Islet precursor cell (in vitro differentiated cells): ENCODE results near the gene USP48.
"Not testable (repeated sequence)": the region's sequence is repeated elsewhere in the genome, so short reads cannot be mapped to it uniquely, and the experiment has no call there.

Experiments used
- DNase-seq: peaks from one replicate; pipeline ENCODE4 v3.0.0-alpha.2; 2018

USP48 gene

DNA sequence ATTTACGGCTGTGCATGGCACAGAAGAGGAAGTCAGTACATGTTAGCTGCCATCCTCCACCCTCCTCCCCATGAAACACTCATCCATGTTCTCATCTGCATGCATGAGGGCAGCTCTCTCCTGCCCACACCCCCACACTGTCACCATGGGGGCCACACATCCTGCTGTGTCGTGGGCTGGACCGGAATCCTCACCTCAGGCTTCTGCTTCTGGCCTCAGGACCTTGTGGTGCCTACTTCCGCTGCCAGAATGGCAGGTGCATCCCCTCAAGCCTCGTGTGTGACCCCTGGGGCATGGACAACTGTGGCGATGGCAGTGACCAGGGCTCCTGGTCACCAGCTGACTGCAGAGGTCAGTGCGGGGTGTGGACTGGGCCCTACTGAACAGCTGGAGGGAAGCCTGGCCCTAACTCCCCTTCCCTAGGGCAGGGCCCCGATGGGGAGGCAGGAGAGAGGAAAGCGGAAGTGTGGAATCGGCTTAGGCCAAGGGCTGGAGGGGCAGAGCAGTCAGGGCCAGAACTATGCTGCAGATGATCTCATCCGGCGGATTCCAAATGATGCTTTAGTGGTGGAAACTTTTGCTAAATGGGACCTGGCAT, 32.9 kb upstream of the USP48 start:
- DNase-seq = no peak

DNA sequence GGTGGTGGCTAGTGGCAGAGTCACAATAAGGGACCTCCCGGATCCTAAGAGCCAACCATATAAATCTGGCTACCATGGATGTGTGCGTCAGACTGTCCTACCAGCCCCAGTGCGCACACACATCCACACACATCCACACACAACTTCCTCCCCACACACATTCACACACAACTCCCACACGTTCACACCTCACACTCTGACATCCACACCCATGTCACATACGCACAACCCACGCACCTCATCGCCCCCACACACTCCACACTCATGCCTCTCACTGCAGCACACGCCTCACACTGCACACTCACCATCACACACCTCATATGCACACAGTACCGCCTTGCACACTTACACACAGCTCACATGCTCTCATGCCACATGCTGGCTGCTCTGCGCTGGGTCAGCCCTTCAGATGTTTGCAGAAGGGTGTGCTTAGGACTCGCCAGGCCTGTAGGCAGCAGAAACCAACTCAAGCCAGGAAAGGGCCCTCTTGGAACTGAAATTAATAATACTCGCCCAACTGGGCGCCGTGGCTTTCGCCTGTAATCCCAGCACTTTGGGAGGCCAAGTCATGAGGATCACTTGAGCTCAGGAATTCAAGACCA, 32.1 kb upstream of the USP48 start:
- no peak for DNase-seq

DNA sequence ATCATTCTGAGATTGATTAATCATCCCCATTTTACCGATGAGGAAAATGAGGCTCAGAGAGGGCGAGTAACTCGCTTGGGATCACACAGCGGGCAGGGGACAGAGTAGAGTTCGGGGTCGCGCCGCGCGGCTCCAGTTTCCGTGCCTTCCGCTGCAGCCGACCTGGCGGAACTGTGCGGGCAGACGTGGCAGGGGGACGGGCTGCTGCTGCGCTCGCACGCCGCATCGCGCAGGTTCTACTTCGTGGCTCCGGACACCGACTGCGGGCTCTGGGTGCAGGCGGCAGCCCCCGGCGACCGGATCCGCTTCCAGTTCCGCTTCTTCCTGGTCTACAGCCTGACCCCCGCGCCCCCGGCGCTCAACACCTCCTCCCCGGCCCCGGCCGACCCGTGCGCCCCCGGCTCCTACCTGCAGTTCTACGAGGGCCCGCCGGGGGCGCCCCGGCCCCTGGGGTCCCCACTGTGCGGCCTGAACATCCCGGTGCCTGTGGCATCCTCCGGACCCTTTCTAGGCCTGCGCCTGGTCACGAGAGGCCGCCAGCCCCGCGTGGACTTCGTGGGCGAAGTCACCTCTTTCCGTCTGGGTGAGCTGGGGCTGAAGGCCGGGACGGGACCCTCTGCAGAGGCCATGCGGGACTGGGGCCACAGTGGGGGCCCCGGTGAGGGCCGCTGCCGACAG, 31.4 kb upstream of the USP48 start:
- peak; percentile 80 for DNase-seq

DNA sequence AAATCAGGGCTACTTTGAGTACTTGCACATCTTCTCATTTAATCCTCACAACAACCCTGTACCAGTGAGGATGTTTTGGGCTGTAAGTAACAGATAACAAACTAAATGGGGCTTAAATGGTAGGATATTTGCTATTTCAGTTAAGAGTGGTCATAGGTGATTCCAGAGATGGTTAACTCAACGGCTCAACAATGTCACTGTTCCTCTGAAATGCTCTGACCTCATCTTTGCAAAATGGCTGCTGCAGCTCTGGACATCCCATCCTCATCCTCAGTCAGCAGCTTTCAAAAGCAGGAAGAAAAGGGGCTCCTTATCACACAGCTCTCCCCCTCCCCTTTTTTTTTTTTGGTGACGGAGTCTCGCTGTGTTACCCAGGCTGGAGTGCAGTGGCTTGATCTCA, 30.6 kb upstream of the USP48 start:
- no peak for DNase-seq

DNA sequence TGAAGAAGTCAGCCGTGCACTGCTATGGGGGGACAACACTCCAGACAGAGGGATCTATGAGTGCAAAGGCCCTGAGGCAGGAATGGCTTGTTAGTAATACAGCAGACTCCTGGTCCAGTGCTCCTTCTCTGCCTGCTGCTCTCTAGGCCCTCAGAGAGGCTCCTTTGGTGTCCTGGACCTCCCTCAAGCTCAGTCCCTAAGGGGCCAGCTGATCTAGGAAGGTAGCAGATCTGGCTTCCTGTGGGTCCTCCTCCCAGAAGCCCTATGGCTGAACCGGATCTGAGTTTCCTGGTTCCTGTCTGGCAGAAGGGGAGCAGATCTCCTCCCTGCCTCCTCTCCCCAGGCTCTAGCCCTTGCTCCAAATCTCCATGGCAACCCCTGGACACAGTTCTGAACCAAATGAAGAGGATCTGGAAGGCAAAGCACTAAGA, 28.9 kb upstream of the USP48 start, which contains the start of gene LDLRAD2:
Gene LDLRAD2, plus strand, starts transcription at position 391 of the 431 bp plus-strand sequence. CDS start 187 bp downstream, outside the sequence.
- no peak for DNase-seq

DNA sequence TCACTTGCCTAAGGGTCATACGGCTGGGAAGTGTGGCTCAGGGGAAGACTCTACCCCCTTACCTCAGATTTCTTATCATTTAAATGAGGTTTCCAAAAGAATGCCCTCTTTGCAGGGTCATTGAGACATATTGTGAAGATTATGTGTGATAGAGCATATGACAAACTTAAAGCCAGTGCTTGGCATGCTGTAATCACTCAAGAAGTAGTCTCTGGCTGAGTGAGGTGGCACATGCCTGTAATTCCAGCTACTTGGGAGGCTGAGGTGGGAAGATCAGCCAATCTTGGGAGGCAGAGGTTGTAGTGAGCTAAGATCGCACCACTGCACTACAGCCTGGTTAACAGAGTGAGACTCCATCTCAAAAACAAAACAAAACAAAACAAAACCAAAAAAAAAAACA, 21.6 kb upstream of the USP48 start:
- no peak for DNase-seq

DNA sequence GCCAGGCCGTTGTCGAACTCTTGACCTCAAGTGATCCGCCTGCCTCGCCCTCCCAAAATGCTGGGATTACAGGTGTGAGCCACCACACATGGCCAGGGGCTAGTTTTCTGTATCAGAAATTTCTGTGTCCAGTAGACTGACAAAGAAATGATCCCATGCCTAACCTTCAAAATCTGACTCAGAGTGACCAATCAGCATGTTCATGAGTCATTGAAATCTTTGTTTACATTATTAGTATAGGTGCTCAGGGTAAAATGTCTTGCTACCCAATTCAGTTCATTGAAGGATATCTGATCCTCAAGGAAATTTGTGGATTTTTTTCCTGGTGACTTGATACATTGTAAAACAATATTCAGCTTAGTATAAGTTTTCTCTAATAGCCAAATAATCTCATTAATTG, 18.2 kb upstream of the USP48 start:
- DNase-seq = no peak

DNA sequence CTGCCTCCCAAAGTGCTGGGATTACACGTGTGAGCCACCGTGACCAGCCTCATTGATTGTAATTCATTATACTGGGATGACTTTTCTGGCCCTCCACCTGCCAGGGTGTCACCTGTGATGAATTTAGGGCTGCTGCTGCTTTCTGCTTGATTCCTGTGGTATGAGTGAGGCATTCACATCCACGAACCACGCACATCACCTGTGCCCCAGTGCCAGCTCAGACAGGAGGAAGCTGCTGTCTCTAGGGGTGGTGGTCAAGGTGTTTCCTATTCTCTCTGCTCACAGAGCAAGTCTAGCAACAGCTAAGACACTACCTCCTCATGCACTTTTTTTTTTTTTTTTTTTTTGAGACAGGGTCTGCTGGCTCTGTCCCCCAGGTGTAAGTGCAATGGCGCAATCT, 16.8 kb upstream of the USP48 start:
- no peak for DNase-seq

DNA sequence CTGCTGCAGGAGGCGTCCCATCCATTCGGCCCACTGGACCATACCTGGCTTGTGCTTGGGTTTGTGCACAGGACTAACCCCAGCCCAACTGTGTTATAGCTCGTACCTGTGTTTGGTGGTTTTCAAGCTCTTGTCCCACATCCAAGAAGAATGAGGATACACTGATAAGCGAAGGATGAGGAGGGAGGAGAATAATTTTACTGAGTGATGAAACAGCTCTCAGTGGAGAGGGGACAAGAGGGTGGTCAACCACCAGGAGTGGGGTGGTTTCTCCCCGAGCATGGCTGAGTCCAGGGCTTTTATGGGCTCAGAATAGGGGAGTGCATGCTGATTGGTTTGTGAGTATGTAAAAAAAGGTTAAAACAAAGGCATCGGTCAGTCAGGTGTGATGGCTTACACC, 12.1 kb upstream of the USP48 start:
- no peak for DNase-seq

DNA sequence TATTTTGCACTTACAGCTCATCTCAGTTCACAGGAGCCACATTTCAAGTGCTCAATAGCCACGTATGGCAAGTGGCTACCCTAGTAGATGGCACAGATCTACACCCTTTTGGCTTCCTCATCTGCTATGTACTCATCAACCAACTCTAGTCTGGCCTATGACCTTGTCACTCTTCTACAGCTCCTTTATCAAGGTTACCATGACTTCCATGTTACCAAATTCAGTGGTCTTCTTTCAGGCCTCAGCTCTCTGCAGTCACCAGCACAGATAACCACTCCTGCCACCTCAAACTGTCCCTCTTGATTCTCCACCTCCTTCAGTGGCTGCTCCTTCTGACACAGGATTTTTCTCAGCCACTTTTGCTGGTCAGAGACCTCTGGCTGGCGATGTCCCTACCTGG, 11.7 kb upstream of the USP48 start:
- DNase-seq = no peak

DNA sequence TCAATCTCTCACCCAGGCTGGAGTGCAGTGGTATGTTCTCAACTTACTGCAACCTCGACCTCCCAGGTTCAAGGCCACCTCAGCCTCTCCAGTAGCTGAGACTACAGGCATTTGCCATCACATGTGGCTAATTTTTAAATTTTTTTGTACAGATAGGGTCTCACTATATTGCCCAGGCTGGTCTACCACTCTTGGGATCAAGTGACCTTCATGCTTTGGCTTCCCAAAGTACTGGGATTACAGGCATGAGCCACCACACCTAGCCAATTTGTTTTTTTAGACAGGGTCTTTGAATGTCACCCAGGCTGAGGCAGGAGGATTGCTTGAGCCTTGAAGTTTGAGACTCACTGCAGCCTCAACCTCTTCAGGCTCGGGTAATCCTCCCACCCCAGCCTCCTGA, 10.2 kb upstream of the USP48 start:
- no peak for DNase-seq

DNA sequence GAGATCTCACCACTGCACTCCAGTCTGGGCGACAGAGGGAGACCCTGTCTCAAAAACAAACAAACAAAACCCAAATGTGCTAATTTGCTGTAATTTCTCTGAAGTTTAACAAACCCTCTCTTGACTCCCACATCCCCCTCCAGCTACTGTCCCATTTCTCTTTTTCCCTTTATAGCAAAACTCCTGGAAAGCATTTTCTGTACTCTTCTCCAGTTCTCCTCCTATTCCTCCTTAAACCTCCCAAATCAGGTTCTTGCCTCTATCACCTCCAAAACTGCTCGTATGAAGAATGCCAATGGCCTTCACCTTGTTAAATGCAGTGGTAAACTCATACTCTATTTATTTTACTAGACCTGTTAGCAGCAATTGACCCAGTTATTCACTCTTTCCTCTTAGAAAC, 3.7 kb upstream of the USP48 start:
- no peak for DNase-seq

DNA sequence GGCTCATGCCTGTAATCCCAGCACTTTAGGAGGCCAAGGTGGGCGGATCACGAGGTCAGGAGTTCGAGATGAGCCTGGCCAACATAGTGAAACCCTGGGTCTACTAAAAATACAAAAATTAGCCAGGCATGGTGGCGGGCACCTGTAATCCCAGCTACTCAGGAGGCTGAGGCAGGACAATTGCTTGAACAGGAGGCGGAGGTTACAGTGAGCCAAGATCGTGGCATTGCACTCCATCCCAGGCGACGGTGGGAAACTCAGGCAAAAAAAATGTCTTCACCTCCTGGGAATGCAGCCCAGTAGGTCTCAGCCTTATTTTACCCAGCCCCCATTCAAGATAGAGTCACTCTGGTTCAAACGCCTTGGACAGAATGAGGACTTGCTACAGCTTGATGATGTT, 2.8 kb upstream of the USP48 start:
- peak; percentile 70 for DNase-seq

DNA sequence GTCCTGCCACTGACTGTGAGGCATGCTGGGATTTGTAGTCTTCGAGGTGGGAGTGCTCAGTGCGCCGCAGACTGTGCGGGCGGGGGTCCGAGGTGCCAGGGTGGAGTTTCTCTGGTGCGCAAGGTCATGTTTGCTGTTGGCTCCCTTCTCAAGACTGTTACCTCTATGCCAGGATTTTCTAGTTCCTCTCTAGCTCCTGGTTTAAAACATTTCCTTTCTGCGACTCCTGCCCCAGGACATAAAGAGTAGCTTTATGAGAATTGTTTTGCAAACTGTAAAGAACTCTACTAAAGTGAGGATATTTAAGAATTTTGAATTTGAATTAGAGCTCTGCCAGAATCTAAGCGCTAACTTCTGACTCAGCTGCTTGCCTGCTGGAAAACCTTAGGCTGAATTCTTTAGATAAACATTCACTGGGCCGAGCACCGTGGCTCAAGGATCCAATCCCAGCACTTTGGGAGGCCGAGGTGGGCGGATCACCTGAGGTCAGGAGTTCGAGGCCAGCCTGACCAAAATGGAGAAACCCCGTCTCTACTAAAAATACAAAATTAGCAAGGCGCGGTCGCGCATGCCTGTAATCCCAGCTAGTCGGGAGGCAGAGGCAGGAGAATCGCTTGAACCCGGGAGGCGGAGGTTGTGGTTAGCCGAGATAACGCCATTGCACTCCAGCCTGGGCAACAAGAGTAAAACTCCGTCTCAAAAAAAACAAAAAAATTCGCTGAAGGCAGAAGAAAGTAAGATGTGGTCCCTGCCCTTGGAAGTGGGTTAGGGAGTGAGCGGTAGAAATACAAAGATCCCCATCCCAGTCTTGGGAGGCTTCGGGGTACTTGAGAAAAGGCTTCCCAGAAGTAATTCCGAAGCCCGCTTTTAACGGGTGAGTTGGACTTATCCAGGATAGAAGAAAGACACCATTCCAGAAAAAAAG, 992 bp upstream of the USP48 start:
- peak; percentile 99 for DNase-seq

DNA sequence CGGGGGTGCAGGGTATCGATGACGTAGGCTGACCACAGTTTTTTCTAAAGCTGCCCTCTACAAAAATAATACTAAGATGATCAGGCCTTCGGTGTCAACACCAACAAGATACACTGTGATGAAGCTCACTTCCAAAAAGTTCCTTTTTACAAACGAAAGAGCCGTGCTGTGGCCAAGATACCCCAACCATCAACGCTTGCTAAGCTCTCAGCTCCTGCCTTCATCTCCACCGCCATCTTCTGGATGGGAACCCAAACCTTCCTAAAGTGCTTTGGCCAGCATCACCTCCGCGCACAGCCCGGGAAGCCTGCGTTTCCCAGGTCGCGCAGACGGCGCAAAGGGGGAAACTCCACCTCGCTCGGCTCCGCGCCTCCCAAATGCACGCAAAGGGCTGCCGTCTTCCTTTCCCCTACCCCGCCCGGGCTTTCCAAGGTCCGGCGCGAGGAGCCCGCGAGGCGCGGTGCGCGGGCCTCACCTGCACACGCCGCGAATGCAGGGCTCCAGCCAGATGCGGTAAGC, 541 bp downstream of the USP48 start:
- peak; percentile 52 for DNase-seq

DNA sequence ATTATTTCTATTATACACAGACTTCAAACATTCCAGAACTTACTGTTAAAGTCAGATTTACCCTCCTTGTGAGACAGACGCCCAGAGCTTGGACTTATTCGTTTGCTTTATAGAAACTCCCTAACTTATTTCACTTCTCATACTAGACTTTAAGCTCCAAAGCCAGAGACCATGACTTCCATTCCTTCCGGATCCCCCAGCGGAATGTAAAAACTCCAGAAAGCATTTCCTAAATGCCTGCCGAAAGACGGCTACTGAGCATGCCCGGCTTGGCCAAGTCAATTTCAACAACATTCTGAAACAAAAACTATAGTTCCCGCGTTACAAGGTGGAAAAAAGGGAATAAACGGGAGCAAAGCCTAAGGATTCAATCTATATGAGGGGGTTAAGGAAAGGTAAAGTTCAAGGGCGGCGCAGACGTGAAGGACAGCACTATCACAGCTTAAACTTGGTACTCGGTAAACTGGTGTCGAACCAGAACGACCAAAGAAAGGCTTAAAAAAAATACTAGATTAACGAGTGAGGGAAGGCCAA, 1.1 kb downstream of the USP48 start:
- peak; percentile 64 for DNase-seq

DNA sequence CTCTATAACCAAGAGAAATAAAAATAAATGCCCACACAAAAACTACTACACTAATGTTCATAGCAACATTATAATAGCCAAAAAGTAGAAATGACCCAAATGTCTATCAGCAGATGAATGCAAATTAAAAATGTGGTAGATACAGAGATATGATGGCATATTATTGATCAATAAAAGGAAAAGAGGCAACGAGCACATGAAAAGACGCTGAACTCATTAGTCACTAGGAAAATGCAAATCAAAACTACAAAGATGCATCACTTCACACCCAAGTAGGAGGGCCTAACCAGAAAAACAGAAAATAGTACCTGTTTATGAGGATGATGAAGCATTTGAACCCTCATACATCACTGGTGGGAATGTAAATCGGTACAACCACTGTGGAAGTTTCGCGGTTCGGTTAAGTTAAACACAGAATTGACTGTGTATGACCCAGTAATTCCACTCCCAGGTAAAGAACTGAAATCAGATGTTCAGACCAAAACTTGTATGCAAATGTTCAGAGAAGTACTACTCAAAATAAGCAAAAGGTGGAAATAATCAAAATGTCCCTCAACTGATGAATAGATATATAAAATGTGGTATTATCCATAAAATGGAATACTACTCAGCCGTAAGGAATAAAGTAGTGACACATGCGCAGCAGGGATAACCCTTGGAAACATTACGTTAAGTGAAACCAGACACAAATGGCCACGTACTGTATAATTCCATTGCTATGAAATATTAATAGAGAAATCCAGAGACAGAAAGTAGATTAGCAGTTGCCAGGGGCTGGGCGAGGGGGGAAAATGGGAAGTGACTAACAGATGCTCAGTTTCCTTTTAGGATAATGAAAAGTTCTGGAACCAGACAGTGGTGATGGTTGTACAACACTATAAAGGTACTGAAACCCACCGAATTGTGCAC, 3.1 kb downstream of the USP48 start:
- DNase-seq = no peak

DNA sequence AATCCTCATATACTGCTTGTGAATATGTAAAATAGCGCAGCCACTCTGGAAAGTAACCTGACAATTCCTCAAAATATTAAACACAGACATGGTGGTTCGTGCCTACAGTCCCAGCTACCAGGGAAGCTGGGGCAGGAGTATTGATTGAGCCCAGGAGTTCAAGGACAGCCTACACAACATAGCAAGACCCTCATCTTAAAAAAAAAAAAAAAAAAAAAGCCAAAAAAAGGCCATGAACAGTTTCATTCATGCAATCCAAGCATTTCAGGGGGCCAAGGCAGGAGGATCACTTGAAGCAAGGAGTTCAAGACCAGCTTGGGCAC, 4.6 kb downstream of the USP48 start:
- no peak for DNase-seq

DNA sequence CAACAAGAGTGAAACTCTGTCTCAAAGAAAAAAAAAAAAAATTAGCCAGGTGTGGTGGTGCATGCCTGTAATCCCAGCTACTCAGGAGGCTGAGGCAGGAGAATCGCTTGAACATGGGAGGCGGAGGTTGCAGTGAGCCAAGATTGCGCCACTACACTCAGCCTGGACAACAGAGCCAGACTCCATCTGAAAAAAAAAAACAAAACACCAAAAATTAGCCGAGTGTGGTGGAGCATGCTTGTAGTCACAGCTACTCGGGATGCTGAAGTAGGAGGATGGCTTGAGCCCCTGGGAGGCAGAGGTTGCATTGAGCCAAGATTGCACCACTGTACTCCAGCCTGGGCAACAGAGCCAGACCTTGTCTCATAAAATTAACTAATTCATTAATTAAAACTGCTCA, 6.0 kb downstream of the USP48 start:
- DNase-seq = not testable (repeated sequence)

DNA sequence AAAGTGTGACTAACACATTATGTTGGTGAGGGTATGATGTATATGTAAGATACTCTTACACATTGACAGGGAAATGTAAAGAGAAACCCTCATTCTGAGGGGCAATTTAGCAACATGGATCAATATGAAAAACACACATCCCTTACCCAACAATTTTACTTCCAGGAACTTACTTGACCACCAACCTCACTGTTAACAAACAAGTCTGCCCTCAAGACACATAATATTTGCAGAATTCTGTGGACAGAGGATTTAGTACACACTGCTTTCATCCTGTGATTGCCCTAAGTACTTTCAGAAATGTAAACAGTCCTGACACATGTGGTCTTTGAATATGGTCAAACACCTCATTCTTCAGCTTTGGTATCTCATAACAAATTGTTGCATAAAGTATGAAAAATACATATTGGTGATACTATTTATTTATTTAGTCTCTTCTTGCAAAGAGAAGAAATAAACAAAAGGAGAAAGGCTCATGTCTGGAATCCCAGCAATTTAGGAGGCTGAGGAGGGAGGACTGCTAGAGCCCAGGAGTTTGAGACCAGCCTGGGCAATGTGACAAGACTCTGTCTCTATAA, 6.9 kb downstream of the USP48 start:
- no peak for DNase-seq

DNA sequence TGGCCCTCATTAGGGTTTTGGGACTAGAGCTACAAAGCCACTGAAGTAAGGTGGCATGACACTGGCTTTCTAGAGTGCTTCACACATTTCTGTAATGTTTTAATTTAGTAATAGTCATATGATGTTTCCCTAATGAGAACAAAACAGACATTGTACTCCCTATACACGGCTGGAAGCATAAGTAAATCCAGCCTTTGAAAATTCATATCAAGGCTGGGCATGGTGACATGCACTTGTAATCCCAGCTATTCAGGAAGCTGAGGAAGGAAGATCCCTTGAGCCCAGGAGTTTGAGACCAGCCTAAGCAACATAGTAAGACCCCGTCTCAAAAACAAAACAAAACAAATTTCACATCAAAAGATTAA, 7.4 kb downstream of the USP48 start:
- no peak for DNase-seq
